ENCODE results near the gene KRT81.
"Not testable (repeated sequence)": the region's sequence is repeated elsewhere in the genome, so short reads cannot be mapped to it uniquely, and the experiment has no call there.

The KRT81 gene

DNA sequence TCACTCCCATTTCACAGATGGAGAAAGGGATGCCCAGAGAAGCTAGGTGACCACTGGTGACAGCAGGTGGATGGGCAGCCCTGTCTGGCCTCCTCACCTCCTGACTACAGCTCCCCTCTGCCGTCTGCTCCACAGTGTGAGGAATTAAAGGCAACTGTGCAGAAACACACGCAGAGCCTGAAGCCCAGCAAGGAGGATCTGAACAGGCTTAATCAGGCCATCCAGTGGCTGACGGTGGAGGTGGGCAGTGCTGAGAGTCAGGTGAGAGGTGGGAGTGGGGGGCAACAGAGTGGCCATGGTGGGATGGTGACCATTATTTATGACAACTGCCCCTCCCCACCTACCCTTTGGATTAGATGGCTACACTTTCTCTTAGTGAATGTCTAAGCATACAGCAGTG, 15.6 kb downstream of the KRT81 start:
- no peak for DNase-seq (ENCODE audit: low read depth in 3 of 3, low spot score in 1 of 3)

DNA sequence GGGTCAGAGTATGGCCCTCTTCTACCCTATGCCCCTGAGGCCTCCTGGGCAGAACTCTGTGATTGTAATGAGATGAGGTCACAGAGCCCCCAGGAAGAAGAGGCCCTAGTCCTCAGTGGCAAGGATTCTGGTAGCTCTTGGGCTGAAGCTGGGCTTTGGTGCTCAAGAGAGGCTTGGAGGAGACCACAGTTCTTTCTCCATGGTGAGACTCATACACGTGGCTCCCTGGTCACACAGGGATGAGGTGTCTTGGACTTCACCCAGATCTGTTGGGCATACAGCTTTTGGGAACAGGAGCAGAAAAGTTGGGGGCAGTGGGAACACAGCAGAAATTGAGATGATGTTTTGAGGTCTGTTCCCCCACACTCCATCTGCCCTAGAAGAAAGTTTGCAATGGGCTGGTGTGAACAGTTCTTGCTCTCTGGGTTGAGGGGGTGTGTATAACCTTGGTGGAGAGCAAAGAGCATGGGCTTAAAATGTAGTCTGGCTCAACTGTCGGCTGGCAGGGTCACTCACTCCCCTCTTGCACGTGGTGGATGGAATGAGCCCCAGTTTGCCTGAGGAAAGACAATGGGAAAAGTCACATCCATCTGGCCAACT, 16.7 kb downstream of the KRT81 start, which contains the start of gene KRT86:
TSS of gene KRT86 (plus strand) at position 125 of the 600 bp plus-strand sequence. CDS start 27,272 bp downstream, outside the sequence.
- DNase-seq (ENCODE audit: low read depth in 3 of 3, low spot score in 1 of 3), result no peak

DNA sequence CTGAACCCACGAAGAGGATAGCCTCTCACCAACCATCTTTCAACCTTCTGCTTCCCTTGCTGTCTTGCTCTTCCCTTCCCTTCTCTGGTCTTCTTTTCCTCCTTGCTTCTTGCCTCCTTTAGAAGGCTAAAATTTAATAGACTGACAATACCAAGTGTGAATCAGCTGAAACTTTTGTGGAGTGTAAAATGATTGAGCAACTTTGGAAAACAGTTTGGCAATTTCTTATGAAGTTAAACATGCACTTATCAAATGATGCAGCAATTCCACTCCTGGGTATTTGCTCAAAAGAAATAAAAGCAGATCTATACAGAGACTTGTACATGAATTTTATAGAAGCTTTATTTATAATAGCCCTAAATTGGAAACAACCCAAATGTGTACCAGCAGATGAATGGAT, 20.2 kb downstream of the KRT81 start:
- no peak for DNase-seq (ENCODE audit: low read depth in 3 of 3, low spot score in 1 of 3)

DNA sequence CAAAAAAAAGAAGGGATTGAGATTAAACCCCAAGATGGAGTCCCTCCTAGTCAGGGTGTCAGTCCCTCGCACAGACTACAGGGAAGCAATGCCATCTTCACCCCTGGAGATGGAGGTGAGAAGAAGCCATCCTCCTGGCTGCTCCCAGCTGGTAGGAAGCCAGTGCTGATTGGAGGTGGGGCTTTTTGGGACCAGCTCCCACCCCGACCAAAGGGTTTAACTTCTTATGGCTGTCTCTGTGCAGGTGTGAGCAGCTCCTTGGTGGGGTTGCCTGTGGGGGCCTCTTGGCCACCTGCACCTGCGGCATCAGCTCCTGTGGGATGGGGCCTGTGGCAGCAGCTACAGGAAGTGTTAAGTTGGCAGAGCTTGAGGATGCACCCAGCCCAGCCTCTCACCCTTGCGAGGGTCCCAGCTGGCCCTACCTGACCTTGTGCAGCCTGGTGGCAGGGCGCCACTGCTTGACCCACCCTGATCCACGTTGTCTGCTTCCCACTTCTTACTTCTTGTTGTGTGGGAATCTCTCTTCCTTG, 20.7 kb downstream of the KRT81 start:
- no peak for DNase-seq (ENCODE audit: low read depth in 3 of 3, low spot score in 1 of 3)

DNA sequence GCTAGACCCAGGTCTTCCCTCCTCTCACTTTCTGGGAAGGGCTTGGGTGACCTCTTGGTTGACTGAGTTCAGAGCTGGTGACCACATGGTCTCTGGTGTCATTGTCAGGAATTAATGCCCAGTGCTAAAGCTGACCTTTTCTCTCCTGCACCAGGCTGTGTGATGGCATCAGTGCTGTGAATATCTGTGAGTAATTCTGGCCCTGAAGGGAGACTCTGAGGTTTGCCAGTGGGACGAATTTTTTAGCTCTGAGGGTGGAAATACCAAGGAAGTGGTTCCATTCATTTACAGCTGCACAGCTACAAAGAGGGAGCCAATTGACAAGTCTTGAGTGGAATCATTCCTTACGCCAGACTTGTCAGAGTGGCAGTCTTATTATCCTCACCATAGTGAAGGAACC, 23.1 kb downstream of the KRT81 start:
- DNase-seq (ENCODE audit: low read depth in 3 of 3, low spot score in 1 of 3), result no peak

DNA sequence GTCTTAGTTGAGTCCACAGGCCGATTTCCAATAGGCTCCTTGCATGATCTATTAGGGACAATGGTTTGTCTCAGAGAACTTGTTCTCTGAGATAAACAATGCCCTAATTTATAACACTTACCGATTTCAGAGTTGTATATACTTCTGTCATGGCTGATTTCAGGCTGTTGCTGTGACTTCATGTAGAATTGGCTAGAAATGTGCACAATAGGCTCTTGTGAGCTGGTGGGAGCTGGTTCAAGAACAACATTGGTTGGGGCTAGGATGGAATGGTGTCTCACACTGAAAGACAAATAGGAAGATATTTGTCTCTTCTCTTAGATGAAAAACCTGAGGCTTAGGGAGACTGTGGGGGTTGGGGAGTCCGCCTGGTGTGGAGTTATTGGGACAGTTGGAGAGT, 23.6 kb downstream of the KRT81 start:
- no peak for DNase-seq (ENCODE audit: low read depth in 3 of 3, low spot score in 1 of 3)

DNA sequence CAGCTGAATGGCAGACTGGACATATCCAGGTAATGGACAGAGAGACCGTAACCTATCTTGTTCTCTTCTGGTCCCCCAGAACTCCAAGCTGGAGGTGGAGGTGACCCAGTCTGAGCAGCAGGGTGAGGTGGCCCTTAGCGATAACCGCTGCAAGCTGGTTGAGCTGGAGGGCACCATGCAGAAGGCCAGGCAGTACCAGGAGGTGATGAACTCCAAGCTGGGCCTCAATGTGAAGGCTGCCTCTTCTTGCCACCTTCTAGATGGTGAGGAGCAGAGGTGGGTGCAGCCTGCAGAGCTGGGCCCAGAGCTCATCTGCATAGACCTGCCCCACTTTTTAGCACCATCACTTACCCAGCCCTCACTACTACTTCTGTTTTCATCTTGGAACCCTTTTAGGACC, 24.1 kb downstream of the KRT81 start:
- DNase-seq (ENCODE audit: low read depth in 3 of 3, low spot score in 1 of 3), result no peak

DNA sequence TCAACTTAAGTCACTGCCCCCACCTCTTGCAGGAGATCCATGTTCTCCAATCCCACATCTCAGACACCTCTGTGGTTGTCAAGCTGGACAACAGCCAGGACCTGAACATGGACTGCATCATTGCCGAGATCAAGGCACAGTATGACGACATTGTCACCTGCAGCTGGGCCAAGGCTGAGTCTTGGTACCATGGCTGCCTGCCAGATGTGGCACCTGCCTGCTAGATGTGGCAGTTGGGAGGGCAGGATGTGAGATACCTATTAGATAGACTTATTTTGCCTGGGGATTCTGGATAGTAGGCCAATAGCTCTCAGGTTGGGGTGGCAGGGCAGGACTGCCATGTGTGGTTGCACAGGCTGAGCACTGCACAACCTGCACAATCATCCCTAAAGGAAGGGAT, 24.8 kb downstream of the KRT81 start:
- DNase-seq (ENCODE audit: low read depth in 3 of 3, low spot score in 1 of 3), result no peak

DNA sequence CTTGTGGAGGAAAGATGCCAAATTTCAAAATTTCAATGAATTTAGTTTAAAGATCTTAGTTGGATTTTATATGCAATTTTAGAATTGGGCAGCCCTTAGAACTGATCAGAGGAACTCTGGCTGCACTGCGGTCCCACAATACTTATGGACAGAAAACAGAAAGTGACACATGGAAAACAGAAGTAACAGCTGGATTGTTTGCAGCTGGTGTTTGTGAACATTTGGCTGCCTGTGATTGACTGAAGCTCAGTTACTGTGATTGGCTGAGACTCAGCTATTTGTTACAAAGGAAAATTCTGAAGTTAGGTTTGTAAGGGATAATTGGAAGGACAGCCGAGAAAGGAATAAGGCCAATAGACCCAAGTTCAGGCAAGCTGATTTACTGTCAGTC, 26.9 kb downstream of the KRT81 start:
- no peak for DNase-seq (ENCODE audit: low read depth in 3 of 3, low spot score in 1 of 3)

DNA sequence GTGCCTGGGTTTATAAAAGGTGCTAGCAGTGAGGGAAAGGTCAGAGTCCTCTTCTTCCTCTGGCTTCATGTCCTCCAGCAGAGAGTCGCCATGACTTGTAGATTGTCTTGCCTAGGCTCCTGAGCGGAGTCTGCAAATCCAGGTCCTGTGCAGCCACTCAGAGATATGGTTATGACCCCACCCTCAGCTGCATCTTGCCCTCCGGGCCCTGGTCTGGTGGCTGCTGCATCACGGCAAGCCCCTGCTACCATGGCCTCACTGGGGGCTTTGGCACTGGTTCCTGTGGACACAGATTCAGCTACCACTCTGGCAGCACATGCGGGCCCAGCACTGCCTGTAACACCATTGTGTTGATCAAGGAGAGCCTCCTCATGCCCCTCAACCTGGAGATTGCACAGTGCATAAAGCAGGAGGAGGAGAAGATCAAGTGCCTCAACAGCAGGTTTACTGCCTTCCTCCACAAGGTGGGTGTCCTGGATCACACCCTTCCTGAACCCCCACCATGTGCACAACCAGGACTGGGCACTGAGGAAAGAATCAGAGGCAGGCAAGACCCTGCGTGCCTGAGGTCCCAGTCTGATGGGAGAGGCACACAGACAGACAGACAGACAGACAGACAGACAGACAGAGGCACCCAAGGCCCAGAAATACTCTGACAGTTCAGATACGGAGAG, 27.4 kb downstream of the KRT81 start:
- DNase-seq (ENCODE audit: low read depth in 3 of 3, low spot score in 1 of 3), result no peak

DNA sequence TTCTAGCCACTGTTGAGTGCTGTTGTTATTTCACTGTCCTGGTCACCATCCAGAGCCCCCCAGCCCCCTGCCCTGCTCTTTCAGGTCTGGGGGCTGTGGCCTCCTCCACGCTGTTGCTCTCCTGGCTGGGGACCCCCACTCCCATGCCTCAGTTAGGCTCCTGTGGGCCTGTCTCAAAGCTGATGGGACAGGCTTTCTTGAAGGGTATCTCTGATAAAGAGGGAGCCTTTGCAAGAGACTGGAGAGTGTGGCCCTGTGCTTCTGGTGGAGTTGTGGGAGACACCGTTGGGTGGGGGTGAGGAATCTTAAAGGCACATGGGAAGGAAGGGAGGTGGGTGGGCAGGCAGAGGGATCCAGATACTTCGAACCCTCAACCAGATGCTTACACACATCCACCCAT, 29.0 kb downstream of the KRT81 start:
- DNase-seq (ENCODE audit: low read depth in 3 of 3, low spot score in 1 of 3), result no peak

DNA sequence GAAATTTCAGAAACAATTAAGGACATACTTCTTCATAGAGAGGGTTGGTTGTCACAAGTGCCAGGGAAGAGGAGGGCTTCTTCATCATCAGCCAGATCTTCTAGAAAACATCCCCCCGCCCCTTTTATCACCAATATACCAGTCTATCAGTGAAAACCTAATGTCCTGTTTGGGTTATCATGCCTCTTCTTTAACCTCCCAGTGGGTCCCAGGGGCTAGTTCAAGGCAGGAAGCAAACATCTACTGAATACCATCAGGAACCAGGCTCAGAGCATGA, 30.2 kb downstream of the KRT81 start:
- no peak for DNase-seq (ENCODE audit: low read depth in 3 of 3, low spot score in 1 of 3)

DNA sequence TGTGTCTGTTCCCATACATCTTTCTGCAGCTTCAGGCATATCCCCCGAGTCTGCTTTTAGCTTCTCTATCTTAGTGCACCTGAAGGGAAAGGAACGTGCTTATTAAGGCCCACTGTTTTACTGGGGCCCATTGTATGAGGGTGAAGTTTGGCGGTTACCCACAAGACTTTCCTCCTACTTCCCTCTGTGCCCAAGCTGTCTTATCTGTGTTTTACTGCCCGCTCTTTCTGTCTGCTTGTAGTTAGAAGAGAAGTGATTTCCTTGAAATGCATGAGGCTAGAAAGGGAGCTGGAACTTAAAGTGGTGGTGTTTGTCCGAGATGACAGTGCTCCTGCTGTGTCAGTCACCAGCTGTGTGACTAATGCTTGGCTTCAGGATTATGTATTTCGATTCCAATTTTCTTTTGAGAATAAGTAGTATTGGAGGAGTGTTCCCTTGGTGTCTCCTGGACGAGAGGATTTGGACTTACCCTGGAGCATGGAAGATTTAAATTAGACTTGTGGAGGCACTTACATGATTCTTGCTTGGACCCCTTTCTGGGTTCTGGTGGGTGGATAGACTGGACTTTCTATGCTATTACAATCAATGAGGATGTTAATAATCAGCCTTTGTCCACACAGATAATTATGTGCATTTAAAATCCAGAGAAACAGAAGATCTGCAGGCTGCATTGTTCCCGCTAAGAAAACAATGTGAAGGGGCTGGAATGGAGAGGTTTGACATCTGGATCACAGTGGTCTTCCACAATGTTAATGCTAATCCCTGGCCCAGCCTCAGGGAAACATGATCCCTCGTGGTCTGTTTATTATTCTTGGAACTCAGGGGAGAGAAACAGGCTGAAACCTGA, 30.8 kb downstream of the KRT81 start:
- DNase-seq (ENCODE audit: low read depth in 3 of 3, low spot score in 1 of 3), result no peak

DNA sequence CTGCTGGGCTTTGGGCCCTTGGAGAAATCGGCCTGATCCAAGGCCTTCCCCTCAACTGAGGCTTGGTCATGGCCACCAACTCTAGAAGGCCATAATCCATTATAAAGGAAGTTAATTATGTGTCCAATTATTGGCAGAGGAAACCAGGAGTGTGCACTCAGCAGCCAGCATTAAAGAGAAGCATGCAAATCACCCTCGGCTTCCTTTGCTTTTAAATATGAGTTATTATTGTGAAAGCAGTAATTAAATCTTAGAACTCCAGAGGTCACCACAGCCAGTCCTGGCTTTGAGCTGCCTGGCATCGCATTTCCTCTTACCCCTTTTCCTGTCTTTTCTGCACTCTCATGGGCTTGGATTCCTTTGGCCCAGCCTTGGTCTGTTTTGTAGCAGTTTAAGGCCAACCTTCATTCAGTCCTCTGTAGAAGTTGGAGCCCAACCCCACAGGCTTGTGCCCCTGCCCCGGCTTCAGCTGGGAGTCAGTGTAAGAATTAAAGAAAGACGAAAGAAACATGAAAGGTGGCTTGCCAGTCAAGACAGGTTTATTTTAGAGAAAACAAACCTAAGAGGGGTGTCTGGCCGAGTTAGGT, 31.6 kb downstream of the KRT81 start:
- DNase-seq (ENCODE audit: low read depth in 3 of 3, low spot score in 1 of 3), result no peak

DNA sequence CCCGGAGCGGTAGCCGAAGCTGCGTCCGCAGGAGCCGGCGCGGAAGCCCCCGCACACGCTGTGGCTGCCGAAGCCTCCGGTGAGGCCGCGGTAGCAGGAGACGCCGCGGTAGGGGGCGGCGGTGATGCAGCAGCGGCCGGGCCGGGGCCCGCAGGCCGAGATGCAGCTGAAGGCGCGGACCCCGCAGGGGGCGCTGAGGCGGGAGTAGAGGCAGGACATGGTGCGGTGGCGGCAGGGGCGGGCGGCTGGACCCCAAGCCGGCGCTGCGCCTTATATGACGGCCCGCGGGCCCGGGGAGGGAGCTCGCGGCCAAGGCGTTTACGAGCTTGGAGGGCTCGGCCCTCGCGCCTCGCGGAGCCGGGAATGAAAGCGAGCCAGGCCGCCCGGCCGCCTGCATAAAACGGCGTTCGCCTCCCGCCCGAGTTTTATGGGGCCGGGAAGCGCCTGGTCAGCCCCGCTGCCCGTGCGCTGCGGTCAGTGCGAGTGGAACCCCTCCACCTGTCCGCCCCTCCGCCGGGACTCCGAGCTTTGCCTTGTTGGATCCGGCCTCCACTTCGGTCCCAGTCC, 32.9 kb downstream of the KRT81 start:
- DNase-seq (ENCODE audit: low read depth in 3 of 3, low spot score in 1 of 3), result no peak

DNA sequence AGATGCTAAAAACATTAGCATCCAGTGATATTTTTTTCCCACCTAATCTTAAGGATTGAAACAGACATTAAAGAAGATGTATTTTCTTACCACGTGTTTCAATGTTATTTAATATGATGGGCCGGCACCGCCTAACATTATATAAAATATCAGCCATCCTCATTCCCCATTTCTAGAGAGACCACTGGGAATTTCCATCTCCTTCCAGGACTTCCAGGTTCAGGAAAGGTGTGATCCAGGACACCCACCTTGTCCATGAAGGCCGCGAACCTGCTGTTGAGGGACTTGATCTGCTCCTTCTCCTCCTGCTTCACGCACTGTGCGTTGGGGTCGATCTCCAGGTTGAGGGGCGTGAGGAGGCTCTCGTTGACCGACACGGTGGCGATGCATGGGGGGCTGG, 33.4 kb downstream of the KRT81 start:
- not testable (repeated sequence) for DNase-seq (ENCODE audit: low read depth in 3 of 3, low spot score in 1 of 3)

DNA sequence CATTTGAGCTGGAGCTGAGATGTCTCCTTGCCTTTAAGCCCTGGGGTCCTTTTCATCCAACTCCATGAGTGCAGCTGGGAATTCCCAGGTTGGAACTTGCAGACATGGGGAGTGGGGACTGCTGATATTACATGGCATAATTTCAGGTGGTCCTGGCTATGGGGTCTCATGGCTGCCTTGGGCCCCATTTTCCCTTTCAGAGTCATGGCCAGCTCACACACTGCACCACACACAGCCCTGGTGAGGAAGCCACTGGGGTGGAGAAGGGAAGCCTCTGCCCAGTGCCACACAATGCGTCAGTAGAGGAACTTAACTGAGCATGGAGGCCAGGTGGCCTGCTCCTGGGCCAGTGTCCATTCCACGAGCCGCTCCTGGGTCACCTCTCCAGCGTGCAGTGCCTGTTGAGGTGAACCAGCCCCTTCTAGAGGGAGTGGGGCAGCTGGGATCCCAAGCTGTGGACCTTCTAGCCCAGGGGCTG, 34.2 kb downstream of the KRT81 start:
- no peak for DNase-seq (ENCODE audit: low read depth in 3 of 3, low spot score in 1 of 3)

DNA sequence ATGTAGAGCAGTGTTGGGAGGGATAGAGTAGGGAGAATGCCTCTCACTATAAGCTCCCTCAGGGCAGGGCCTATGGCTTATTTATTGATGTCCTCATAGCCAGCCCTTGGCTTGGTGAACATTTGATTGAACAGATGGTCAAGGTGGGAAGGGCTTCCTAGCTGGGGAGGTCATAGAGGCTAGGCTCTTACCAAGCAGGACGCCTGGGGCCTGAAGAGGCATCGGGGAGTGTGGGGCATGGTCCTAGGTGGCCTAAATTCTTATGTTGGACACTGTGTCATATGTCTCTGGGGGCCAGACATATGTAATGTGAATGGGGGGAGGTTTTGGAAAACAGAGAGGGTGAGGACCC, 34.8 kb downstream of the KRT81 start:
- no peak for DNase-seq (ENCODE audit: low read depth in 3 of 3, low spot score in 1 of 3)

DNA sequence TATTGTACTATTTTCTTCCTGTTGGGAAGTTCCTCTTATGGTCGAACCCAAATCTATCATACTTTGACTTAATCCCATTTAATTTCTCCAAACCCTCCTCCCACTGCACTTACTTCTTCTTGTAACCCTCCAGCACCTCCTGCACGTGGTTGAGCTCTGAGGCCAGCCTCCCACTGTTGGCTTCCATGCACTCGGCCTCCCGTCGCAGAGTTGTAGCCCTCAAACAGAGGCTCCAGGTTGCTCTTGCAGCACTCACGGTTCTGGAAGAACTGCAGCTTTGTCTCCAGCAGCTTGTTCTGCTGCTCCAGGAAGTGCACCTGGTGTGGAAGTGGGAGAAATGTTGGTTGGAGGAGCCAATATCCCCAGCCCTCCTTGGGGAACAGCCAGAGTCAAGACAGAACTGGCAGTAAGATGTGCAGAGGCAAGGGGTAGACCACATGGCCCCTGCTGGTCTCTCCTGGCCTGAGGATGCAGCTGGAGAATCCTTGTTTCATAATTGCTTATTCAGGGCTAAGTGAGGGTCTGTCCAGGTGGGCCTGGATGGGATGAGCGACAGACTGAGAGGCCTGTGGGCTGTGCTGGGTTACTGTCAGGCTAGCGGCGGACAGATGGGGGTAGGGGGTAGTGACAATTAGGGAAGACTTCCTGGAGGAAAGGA, 35.3 kb downstream of the KRT81 start:
- no peak for DNase-seq (ENCODE audit: low read depth in 3 of 3, low spot score in 1 of 3)

DNA sequence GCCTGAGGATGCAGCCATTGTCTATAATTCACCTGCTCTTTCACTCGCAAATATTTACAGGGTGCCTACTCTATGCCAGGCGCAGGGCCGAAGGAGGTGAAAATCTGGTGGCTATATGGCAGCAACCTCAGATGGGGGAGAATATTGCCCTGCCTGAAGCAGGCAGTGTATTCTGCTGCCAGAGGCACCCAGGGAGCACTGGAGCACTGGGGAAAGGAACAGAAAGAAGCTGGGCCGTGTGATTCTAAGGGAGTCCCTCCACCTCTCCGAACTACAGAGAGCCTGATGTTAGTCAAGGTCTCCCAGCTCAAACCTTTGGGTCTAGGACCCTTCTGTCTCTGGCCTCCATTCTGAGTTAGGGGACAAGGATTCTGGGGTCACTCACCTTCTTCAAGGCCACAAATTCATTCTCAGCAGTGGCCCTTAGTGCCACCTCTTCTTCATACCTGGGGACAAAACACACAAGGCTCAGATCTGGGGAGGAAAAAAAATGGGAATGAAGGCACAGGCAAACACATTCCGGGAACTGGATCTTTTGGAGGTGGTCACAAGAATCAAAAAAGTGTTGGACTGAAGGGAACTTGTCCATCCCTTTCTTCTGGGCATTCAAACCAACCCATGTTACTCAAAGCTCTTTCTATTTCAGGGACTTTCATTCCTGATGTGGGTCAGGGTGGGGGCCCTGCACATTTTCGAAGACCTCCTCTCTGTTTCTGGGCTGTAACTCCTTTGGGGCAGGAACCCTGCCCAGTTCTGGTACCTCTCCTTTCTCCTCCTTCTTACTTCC, 36.2 kb downstream of the KRT81 start:
- no peak for DNase-seq (ENCODE audit: low read depth in 3 of 3, low spot score in 1 of 3)
